Fibroblast of upper back skin (primary cell): ENCODE results near the gene NRG2.

Source experiments
- DNase-seq: peaks from one replicate; pipeline ENCODE4 v3.0.0-alpha.2; 2013

Gene NRG2

DNA sequence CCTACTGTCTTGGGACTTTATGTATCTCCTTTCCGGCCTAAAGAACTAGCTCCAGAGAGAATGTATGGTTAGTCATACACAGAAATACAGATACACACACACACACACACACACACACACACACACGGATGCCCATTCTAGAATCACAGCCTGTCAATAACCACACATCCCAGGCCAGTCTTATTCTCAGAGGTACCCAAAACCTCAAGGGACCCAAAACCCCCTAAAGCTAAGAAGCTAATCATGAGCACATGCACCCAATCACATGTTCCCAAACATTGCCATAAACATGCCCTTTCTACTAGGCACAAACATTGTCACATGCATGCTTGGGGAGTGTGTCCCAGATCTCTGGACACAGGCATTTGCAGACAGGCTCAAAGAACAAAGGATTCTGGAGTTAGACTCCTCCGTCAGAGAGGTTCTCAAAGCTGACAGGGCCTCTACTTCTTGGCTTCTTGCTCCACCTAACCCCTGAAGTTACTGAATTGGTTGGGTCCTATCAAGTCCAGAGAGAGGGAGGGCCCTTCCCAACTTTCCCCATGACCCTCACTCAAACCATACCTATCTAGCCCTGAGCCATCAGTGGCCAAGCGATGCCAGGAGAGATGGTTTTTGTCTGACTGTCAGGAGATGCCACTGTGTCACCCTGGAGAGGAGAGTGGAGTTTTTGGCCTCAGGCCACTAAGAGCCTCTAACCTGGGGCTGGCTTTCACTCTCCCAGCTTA lies 78.7 kb downstream of the NRG2 start:
- no peak for DNase-seq

DNA sequence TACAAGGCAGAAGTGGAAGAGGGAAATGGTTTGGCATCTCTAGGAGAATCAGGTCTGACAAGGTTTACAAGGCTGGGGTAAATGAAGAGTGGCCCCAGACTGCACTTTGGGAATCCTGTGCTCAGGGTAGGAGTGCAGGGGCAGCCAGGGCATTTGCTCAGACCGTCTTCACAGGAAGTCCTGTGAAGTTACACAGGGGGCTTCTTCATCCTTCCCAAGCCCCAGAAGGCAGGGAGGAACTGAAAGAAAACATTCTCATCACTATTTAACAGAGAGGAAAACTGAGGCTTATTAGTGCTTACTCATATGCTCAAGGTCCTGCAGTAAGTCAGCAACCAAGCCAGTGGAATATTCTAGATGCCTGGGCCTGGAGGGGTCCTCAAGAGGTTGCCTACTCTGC lies 80.7 kb downstream of the NRG2 start:
- no peak for DNase-seq

DNA sequence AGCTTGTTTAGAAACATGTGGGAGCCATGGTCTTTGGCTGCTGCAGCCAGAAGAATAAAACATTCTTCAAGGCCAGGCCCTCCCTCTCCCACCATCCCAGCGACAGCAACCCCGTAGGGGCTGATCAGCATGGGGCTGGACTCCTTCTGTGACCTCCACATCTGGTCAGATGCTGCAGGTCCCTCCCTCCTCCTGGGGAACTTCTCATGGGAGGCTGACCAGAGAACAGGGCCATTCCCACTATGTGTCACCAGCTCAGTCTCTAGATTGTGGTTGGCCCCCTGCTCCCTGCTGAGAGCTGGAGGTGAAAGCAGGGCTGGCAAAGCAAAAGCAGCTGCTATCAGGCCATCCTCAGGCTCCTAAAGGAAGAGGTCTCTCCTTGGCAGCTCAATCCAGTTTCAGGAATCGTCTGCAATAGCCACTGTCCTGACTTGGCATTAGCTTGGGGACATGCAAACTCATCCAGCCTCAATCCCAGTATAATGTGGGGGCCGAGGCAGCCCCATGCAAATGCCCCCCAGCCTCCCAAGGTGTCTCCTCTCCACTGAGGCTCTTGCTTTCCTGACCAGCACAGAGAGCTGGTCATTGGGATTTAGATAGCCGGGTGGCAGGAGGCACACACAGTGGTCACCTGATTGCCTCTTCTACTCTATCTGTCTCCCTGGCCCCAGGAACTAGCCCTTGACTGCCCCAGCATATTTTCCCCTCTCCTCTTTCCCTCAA lies 81.5 kb downstream of the NRG2 start:
- no peak for DNase-seq

DNA sequence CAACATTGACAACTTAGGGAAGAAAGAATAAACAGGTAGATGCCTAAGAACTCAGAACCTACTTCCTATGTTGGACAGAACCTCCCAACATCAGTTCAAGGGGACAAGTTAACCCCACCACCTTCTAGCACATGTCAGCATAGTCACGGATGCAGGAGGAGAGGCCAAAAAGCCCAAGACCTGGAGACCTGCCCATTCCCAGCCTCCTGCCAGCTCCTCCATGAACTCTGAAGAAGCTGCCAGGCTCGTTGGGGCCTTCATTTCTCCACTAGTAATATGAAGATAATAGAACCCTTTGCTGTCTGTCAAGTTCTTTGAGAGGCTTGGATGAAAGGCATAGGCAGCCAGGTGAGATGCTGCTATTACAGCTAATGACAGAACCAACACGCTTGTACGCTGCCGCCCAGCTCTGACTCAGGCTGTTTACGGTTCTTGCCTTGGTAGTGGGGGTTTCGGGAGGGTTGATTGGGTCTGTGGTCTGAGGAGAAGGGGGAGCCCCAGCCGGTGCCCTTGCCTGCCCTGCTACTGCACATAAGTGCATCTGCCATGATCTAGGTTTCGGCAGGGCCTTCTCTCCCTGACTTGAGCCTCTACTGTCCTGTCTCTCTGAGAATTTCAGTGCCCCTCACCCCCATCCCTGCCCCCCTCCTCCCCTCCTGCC lies 82.2 kb downstream of the NRG2 start:
- no peak for DNase-seq

DNA sequence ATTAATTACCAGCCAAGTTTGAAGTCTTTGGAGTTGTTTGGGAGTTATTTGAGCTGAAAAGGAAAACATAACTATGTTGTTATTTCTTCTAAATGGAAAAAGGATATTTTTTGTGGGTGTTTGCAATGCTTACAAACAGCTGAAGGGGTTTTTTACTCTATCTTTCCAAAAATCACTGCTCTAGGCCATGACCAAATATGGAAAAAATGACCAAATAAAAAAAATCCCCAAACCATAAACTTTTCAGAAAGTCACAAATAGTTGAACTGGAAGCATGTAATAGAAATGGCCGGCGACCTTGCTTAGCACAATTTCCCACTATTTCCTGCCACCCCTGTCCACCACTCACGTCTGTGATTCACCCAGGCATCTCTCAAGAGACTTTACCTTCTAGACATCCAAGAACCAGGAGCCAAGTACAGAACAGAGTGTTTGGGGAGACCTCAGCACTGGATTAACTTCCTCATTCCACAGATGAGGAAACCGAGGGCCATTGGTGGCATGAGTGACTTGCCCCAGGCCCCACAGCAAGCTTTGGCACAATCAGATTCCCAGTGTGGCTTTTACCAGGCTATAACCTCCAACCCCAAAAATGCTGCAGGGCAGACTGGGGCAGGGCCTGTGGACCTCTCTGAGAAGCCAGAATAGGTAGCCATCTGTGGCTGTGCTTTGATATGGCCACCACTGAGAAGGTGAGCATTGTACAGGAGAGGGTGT lies 84.5 kb downstream of the NRG2 start:
- no peak for DNase-seq

DNA sequence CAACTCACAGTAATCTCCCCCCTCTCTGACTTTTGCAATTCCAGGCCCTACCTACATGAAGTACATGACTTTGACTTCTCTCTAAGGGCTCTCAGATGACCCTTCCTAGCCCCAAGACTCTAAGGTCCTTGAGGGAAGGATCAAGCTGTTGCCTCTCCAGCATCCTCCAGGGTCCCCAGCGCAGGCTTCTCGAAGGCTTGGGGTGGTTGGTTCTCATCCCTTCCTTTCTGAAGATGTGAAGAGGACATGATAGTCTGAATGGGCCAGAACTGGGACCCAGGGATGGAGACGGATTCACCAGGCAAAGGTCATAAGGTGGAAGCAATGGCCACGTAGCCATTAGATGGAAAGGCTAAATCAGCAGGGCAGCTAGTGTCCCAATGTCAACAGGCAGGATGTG lies 86.8 kb downstream of the NRG2 start:
- no peak for DNase-seq

DNA sequence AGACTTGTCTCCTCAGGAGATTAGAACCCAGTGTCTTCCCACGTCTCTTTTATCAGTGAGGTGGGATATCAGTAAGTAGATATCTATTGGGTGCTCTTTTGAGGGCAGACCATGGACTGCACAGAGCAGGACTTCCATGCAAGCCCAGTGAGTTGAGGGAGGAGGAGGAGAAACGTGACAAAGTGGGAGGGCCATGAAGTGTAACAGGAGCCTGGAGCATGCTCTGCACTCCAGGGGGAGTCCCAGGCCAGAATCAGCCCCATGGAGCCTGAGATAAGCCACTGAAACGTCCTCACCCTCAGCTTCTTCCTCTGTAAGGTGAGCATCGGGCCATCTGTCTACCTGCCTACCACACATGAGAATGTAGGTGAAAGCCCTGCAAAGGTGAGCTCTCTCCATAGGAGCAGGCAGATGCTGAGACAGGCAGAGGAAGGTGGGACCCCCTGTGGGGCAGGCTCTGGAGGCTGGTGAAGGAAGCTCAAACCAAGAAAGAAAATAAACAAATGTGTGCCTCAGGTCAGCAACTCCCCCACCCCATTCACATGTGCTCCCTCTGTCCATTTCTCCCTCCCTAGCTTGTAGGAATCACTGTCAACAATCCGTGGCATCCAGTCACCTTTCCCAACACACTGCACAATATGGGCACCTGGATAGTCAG lies 87.4 kb downstream of the NRG2 start:
- DNase-seq = no peak

DNA sequence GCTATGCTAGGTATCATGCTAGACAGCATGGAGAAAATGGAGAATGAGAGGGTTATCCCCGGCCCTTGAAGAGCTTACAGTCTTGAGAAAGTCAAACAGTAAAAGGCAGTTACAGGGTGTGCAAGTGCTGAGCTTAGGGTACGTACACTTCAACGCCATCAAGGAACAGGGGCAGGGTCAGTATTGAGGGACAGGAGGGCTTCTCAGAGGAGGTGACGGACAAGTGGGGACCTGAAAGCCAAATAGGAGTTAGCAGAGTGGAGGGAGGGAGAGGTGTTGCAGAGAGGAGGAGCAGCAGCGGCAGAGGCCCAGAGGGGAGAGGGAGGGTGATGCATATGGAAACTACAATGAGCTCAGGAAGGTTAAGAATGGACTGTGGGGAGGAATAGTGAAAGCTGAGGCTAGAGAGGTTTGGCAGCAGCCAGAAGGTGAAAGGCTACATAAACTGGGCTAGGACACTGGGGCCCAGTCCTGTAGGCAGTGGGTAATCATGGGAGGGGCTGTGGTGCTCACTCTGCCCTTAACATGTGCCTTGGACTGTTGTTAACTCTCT lies 88.0 kb downstream of the NRG2 start:
- no peak for DNase-seq

DNA sequence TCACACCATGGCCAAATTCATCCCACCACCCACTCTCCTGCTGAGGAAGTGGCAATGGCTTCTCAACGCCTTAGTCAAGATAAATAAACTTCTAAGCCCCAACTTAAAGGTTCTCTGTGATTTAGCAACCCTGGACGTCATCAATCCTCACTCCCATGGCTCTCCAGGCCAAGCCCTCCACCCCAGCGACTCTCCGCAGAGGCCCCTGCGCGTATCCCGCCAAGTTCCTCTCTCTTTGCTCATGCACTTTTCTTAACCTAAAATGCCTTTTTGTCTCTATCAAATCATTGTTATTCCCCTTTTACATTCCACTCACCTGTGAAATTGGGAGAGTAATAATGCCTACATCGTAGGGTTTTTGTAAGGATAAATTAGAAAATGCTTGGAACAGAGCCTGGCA lies 88.6 kb downstream of the NRG2 start:
- no peak for DNase-seq

DNA sequence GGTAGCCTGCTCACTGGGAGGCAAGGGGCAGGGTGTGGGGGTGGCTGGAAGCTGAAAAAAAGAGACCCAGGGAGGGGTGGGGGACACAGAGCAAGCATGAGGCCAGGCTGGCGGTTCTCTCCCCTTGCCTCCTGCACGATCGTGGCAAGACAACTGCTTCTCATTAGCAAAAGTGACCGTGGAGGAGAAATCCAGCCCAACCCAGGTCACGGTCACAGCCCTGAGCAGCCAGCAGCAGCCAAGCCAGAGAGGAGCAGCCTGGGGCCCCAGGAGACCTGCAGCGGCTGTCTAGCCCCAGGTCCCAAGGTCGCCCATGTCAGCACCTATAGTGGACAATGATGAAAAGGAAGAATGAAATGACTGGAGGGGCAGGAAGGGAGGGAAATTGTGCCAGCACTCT lies 89.1 kb downstream of the NRG2 start:
- no peak for DNase-seq

DNA sequence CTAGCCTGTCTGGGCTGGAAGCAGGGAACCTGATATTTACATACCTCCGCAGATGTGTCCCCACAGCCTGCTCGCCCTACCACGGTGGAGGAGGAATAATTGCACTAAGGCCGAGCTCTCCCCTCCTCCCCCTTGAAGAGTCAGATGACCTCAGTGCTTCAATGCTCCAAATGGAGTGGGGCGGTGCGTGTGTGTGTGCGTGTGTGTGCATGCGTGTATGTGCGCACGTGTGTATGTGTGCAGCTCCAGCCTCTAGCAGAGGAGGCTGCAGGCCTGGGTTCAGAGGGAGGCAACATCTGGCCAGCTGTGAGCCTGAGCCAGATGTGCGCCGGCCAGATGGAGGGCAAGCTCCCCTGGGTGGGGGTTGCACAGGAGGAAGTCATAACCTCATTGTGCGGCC lies 90.5 kb downstream of the NRG2 start:
- no peak for DNase-seq

DNA sequence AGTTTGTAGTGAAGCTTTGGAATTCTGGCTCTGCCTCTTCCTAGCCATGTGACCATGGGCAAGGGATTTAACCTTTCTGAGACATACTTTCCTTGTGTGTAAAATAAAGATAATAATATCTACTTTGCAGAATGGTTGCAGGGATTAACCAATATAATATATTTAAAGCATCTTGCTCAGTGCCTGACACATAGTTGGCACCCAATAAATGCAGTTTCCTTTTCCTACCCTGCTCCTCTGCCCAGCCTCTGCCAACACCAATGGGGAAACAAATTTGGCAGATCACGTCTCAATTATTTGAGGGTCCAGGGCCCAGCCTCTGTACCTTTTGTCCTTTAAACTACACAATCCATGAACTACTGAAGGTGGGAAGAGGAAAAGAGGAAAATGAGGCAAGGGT lies 91.1 kb downstream of the NRG2 start:
- no peak for DNase-seq

DNA sequence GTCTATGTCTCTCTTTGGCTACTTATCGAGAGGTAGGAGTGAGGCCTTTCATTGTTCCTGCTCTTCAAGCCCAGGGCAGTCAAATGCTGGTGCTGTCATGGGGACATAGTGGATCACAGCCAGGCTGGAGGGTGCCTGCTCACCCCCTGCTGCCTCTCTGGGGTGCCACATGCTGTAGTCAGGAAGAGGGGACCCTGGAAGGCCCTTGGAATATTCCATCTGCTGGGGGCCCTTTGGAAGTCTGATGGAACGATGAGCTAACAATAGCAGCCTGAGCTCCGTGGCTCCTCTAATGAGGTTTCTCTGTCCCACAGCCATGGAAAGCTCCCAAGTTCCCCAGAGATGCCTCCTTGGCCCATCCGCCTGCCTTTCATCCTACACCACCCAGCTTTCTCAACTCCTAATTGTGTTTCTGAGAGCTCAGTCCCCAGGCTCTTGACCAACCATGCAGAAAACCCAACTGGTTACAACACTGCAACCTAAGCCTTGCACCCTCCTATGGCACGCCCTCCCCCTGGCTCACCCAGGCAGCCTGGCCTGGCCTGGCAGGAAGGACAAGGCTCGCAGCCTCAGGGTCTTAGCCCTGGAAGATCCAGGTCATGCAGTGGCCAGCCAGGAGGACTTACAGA lies 91.7 kb downstream of the NRG2 start:
- DNase-seq = no peak

DNA sequence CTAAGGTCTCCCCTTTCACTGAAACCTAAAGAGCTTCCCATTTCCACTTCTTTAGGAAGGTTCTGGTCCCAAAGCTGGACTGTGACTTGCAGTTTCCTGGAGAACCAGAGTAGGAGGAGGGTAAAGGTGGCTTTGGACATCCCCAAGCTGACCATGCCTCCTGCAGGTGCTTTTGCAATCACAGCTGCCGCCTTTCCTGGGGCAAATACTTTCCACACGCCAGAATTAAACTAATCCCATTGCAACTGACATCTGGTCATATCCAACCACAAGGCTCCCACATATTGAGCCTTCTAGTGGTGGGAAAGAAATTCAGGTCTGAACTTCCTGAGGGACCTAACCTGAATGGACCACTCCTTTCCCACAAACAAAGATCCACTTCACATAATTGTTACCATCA lies 92.7 kb downstream of the NRG2 start:
- no peak for DNase-seq

DNA sequence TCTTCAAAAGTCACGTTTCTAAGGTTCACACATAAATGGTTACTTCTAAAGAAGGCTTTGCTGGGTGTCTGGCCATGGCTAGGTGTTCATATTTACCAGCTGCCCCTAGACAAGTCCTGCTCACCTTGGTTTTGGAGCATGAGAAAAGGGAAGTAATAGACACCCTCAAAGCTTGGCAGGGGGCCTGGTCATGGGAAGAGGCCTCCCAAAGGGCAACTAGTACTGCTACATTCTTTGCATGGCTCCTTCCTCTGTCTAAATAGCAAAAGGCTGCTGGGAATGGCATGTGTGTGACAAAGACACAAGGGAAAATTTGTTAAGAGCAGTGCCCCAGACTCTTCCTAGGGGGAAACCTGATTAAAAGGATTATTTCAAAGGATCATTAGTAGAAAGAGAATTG lies 93.4 kb downstream of the NRG2 start:
- no peak for DNase-seq

DNA sequence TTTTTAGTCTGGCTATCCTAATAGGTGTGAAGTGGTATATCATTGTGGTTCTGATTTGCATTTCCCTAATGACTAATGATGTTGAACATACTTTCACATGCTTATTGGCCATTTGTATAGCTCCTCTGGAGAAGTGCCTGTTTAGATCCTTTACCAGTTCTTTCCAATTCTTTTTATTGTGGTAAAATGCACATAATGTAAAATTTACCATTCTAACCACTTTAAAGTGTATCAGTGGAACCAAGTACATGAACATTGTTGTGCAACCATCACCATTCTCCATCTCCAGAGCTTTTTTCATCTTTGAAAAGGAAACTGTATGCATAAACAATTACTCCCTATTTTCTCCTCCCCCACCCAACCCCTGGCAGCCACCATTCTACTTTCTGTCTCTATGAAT lies 95.4 kb downstream of the NRG2 start:
- DNase-seq = no peak

DNA sequence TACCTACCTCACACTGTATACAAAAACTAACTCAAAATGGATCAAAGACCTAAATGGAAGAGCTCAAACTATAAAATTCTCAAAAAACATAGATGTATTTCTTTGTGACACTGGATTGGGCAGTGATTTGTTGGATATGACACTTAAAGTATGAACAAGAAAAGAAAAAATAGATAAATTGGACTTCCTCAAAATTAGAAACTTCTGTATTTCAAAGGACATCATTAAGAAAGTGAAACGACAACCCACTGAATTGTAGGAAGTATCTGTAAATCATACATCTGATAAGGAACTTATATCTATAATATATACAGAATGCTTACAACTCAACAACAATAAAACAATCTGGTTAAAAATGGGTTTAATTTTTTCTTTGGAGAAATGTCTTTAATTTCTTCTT lies 96.7 kb downstream of the NRG2 start:
- no peak for DNase-seq

DNA sequence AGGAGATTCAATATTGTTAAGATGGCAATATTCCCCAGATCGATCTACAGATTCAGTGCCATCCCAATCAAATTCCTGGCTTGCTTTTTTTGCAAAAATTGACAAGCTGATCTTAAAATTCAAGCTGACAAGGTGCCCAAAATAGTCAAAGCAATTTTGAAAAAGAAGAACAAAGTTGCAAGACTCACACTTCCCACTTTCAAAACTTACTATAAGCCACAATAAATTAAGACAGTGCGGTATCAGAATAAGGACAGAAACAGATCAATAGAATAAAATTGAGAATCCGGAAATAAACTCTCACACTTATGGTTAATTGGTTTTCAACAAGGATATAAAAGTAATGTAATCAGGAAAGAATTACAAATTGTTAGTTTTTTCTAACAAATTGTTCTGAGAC lies 97.1 kb downstream of the NRG2 start:
- DNase-seq = no peak

DNA sequence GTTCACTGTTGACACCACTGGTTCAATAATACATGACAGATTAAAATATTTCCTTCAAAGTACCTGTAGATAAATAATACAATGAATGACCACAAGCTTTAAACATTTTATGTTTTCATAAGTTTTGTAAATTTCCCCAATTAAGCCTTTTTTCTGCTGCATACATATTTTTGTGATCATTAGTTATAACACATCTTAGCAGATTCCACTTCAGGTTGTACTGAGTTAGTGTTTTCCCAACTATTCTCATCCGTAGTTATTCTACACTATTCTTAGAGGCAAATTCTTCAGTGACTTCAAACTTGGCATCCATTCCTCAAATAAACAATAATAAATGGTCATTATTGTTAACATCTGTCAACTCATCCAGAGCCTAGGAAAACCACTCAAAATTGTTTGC lies 100.9 kb downstream of the NRG2 start:
- DNase-seq = no peak

DNA sequence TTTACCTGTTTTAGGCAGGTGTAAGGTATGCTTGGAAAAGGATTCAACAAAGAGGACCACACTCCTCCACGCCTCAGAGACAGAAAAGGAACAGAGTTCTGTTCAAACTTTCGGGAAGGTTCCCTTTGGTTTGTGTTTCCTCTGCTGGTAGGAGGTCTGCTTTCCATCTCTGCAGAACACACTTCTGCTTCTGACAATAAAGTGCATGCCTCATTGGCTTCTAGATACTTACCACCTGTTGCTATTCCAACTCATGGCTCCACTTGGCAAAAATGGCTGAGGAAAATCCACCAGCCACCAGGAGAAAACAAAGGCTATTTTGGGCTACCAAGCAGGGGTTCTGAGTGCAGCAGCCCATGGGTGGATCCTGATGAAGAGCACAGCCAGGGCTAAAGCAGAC lies 112.7 kb downstream of the NRG2 start:
- no peak for DNase-seq

DNA sequence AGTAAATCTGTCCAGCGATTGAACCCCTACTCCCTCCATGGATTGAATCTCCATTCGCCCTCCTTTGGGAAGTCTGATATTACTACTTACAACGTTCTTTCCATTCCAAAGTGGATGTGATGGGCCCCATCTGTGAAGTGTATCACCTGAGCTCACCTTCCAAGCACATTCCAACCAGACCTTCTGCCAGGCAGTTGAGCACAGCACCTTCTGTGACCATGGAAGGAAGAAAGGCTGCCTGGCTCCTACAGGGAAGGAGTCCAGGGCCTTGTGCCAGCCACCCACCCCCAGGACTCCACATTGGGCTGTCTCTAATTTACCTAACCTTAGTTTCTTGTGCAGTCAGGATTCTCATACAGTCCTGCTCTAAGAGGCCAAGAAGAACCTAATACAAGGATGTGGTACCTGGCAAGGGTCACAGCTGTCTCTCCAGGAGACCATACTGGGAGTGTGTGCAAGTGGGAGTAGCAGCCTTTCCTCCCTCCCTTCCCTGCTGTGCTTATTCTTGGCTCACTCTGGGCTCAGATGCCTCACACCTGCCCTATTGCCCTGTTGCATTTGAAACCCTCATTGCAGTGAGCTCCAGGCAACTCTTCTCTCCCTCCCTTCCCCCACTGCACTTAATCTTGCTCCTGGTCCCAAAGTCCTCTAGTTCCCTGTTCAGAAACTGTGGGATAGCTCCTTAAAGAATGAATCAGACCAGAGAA lies 116.1 kb downstream of the NRG2 start:
- DNase-seq = no peak
